ENCODE data around the gene ACTR2. TPM values are rescaled to one million over a fixed set of nuclear protein-coding genes. Genes with fewer than 3 reads are reported as not detected.

The ACTR2 gene
- total RNA-seq, 1 experiment from 2014 or later = 248 TPM

DNA sequence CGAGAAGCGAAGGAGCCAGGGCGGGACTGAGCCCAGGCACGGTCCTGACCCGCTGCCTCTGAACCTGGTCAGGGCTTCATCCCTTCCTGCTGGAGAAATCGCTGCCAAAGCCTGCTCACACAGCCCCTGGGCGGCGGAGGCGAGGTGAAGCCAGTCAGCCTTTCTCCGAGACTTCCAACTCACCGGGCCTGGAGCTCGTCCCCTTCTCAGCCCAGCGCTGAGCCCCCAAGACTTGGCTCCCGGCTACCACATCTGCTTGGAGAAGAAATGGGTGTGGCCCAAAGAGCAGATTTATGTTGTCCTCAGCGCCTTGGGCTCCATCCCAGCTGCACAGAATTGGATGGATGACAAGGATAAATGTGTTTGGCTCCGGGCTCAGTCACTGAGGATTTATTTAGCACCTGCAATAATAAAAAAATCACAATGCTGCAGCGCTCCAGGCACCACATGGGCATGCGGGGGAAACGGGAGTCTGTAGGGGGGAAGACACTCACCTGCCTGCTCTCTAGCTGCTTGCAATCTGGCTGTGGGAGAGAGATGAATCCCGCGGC is 64.9 kb downstream of the ACTR2 start:
- peaks cover 12% of the 10 kb centered on the region for H3K4me1 Mint-ChIP-seq (ENCODE audit: low read depth, unreplicated experiment)
- Histone ChIP-seq H3K4me3 (ENCODE audit: low read depth, low read length) (no peak overlapping the region), H3K4me1 (no peaks in the 10 kb centered on the region), H3K9me3 (no peaks in the 10 kb centered on the region), H3K27me3 (replicated peaks; ENCODE audit: control insufficient read depth, insufficient read depth, low read length) (no peaks in the 10 kb centered on the region), H3K36me3 (ENCODE audit: control insufficient read depth, insufficient read depth, low read length) (no peaks in the 10 kb centered on the region)
- no peaks in the 10 kb centered on the region for H3K9me3 Mint-ChIP-seq (ENCODE audit: unreplicated experiment)
- ChIA-PET CTCF (no interaction called here), POLR2A (interaction anchor here (0.6 kb wide), 1 partner anchor 11 kb away, joined by 3 read pairs; no protein-coding TSS in a partner anchor)
- H3K27me3 Mint-ChIP-seq (ENCODE audit: insufficient read depth, unreplicated experiment) = no peaks in the 10 kb centered on the region
- intact Hi-C loops (cut with micrococcal nuclease; ENCODE audit: unreplicated experiment) = no loop called here
- no peaks in the 10 kb centered on the region for H3K36me3 Mint-ChIP-seq (ENCODE audit: insufficient read depth, unreplicated experiment)
- no peak overlapping the region for H3K27ac Mint-ChIP-seq (ENCODE audit: unreplicated experiment)
- TF ChIP-seq, protein P1, sequence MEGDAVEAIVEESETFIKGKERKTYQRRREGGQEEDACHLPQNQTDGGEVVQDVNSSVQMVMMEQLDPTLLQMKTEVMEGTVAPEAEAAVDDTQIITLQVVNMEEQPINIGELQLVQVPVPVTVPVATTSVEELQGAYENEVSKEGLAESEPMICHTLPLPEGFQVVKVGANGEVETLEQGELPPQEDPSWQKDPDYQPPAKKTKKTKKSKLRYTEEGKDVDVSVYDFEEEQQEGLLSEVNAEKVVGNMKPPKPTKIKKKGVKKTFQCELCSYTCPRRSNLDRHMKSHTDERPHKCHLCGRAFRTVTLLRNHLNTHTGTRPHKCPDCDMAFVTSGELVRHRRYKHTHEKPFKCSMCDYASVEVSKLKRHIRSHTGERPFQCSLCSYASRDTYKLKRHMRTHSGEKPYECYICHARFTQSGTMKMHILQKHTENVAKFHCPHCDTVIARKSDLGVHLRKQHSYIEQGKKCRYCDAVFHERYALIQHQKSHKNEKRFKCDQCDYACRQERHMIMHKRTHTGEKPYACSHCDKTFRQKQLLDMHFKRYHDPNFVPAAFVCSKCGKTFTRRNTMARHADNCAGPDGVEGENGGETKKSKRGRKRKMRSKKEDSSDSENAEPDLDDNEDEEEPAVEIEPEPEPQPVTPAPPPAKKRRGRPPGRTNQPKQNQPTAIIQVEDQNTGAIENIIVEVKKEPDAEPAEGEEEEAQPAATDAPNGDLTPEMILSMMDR (IDR thresholded peaks at IDR 0.05; ENCODE audit: insufficient read depth in 1 of 2, low read depth in 1 of 2, low read length in 1 of 2, severe bottlenecking in 1 of 2, unreplicated experiment in 1 of 2) = no peak
- BruUV-seq (replicated peaks) = no TSS peak
- H3K4me3 Mint-ChIP-seq (ENCODE audit: unreplicated experiment) = no peak overlapping the region
- DNase-seq = no peak

DNA sequence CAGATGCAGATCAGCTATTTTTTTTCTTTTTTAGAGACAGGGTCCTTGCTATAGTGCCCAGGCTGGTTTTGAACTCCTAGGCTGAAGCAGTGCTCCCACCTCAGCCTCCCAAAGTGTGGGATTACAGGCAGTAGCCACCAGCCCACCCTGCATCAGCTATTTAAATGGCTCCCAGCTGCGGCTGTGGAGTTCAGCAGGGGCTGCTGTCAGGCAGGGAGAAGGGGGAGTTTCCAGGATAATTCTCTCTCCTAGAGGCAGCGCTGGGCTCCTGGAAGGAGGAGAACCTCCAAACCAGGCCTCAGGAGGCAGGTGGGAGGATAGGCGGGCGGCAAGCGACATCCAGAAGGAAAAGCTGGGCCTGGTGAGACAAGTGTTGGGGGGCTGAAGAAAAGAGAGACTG is 65.7 kb downstream of the ACTR2 start:
- Mint-ChIP-seq H3K9me3 (ENCODE audit: unreplicated experiment) (no peaks in the 10 kb centered on the region), H3K27me3 (ENCODE audit: insufficient read depth, unreplicated experiment) (no peaks in the 10 kb centered on the region), H3K27ac (ENCODE audit: unreplicated experiment) (no peak overlapping the region), H3K4me1 (ENCODE audit: low read depth, unreplicated experiment) (peaks cover 12% of the 10 kb centered on the region), H3K36me3 (ENCODE audit: insufficient read depth, unreplicated experiment) (no peaks in the 10 kb centered on the region), H3K4me3 (ENCODE audit: unreplicated experiment) (no peak overlapping the region)
- POLR2A ChIA-PET = no interaction called here
- TF ChIP-seq, protein P1 (IDR thresholded peaks at IDR 0.05; ENCODE audit: insufficient read depth in 1 of 2, low read depth in 1 of 2, low read length in 1 of 2, severe bottlenecking in 1 of 2, unreplicated experiment in 1 of 2) = no peak
- H3K4me3 ChIP-seq (ENCODE audit: low read depth, low read length) = no peak overlapping the region
- H3K36me3 ChIP-seq (ENCODE audit: control insufficient read depth, insufficient read depth, low read length) = no peaks in the 10 kb centered on the region
- CTCF ChIA-PET = interaction anchor here (0.5 kb wide), 1 partner anchor 699 kb away, joined by 3 read pairs; no protein-coding TSS in a partner anchor
- no peaks in the 10 kb centered on the region for H3K4me1 ChIP-seq
- H3K9me3 ChIP-seq = no peaks in the 10 kb centered on the region
- intact Hi-C loops (cut with micrococcal nuclease; ENCODE audit: unreplicated experiment) = no loop called here
- BruUV-seq (replicated peaks) = no TSS peak
- no peaks in the 10 kb centered on the region for H3K27me3 ChIP-seq (replicated peaks; ENCODE audit: control insufficient read depth, insufficient read depth, low read length)
- no peak for DNase-seq

DNA sequence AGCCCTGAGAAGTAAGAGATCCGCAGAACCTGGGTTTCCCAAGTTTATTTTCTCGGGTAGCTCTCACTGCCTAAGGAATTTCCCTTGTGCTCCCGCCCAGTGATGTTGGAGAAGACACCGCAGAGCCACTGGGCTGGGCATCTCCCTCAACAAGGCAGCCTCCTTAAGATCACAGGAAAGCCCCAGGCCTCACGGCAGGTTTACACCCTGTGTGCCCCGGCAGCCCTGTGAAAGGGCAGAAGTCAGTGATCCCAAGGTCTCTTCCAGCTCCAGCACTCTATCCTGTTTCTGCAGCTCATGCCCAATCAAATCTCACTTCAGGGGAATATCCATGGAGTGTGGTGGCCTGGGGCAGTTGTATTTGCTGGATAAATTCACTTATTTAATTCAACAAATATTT is 66.5 kb downstream of the ACTR2 start:
- Histone ChIP-seq H3K27me3 (replicated peaks; ENCODE audit: control insufficient read depth, insufficient read depth, low read length) (no peaks in the 10 kb centered on the region), H3K4me1 (no peaks in the 10 kb centered on the region), H3K4me3 (ENCODE audit: low read depth, low read length) (no peak overlapping the region), H3K9me3 (no peaks in the 10 kb centered on the region), H3K36me3 (ENCODE audit: control insufficient read depth, insufficient read depth, low read length) (no peaks in the 10 kb centered on the region)
- intact Hi-C loops (cut with micrococcal nuclease; ENCODE audit: unreplicated experiment) = no loop called here
- Mint-ChIP-seq H3K4me1 (ENCODE audit: low read depth, unreplicated experiment) (peaks cover 12% of the 10 kb centered on the region), H3K27ac (ENCODE audit: unreplicated experiment) (no peak overlapping the region), H3K36me3 (ENCODE audit: insufficient read depth, unreplicated experiment) (no peaks in the 10 kb centered on the region), H3K4me3 (ENCODE audit: unreplicated experiment) (no peak overlapping the region), H3K9me3 (ENCODE audit: unreplicated experiment) (no peaks in the 10 kb centered on the region), H3K27me3 (ENCODE audit: insufficient read depth, unreplicated experiment) (no peaks in the 10 kb centered on the region)
- DNase-seq = no peak
- POLR2A ChIA-PET = no interaction called here
- TF ChIP-seq, protein P1 (IDR thresholded peaks at IDR 0.05; ENCODE audit: insufficient read depth in 1 of 2, low read depth in 1 of 2, low read length in 1 of 2, severe bottlenecking in 1 of 2, unreplicated experiment in 1 of 2) = no peak
- CTCF ChIA-PET = no interaction called here
- no TSS peak for BruUV-seq (replicated peaks)
